K562 (cell line): Measurements from ENCODE around the gene PTPN1. TPM values are rescaled to one million over a fixed set of nuclear protein-coding genes. Genes with fewer than 3 reads are reported as not detected.

Experiments used
- CEBPZ ChIP-seq: fragments of 150-350 bp; IDR thresholded peaks from 2 replicates; pipeline ENCODE4 v1.6.1; 2014; ENCODE audit warnings: low read depth, mild to moderate bottlenecking, low read length, borderline replicate concordance
- ETV1 ChIP-seq: fragments of 450-650 bp; conservative IDR thresholded peaks from 2 replicates; pipeline ENCODE4 v1.6.1; 2016; ENCODE audit warnings: missing genetic modification characterization, control low read depth, low read depth, missing compliant biosample characterization
- MCM5 ChIP-seq: fragments of 450-650 bp; IDR thresholded peaks from 2 replicates; pipeline ENCODE4 v1.6.1; 2016; ENCODE audit warnings: low read depth
- MXI1 ChIP-seq: IDR thresholded peaks from 2 replicates; pipeline ENCODE4 v1.6.1; 2011; ENCODE audit warnings: low read depth, mild to moderate bottlenecking, improper control_type of control experiment, low read length
- REST ChIP-seq, 2 experiments: fragments of 450-650 bp; formaldehyde crosslinking in 1 of 2; IDR thresholded peaks; 2 replicates each; pipeline versions ENCODE4 v1.4.0 to v1.6.1; 2014 to 2020; ENCODE audit warnings: mild to moderate bottlenecking in 2 of 2, borderline replicate concordance in 1 of 2, low read depth in 1 of 2
- SNAPC5 ChIP-seq: fragments of 250-450 bp; sonication (Bioruptor Pico); IDR thresholded peaks from 2 replicates; pipeline ENCODE4 v1.8.0; 2021; ENCODE audit warnings: moderate library complexity, mild to moderate bottlenecking, inconsistent platforms
- TCF7L2 ChIP-seq: fragments of 150-350 bp; IDR thresholded peaks from 2 replicates; pipeline ENCODE4 v1.6.1; 2016; ENCODE audit warnings: low read depth, mild to moderate bottlenecking, low read length, moderate library complexity
- VEZF1 ChIP-seq: fragments of 200-800 bp; sonication (Bioruptor generic); IDR thresholded peaks from 2 replicates; pipeline ENCODE4 v1.6.1; 2017; ENCODE audit warnings: missing genetic modification characterization, missing compliant biosample characterization
- ZFP91 ChIP-seq: sonication (generic); formaldehyde crosslinking; IDR thresholded peaks from 2 replicates; pipeline ENCODE4 v1.8.0; 2022; ENCODE audit warnings: mild to moderate bottlenecking, missing genetic modification reagents
- ZNF551 ChIP-seq: fragments of 250-450 bp; sonication (Bioruptor Pico); IDR thresholded peaks from 2 replicates; pipeline ENCODE4 v1.5.0; 2021; ENCODE audit warnings: mild to moderate bottlenecking, moderate library complexity
- ZNF696 ChIP-seq: fragments of 250-450 bp; sonication (Bioruptor Pico); conservative IDR thresholded peaks from 2 replicates; pipeline ENCODE4 v1.4.0; 2020; ENCODE audit warnings: mild to moderate bottlenecking, moderate library complexity
- polyA plus RNA-seq, 8 experiments: library from polyadenylated mRNA; depleted of rRNA in 4 of 8; stranded (reverse) in 5 of 8; unstranded in 3 of 8; fragments of >200 nt; fragmentation: Nextera tagmentation in 2 of 8; fragmentation: Illumina TruSeq in 1 of 8; extraction: Ambion mirVana in 2 of 8; extraction: Trizol in 1 of 8; gene quantifications; 2 replicates each; pipeline versions ENCODE4 v1.2.1 to v1.2.3, GENCODE V29; 2011 to 2014; ENCODE audit warnings: inconsistent platforms in 1 of 8, missing spikeins in 1 of 8
- total RNA-seq, 7 experiments: library from RNA; depleted of rRNA in 6 of 7; stranded (reverse); fragments of >200 nt in 6 of 7; fragmentation: Illumina TruSeq in 2 of 7; extraction: Trizol in 2 of 7; gene quantifications; 2 replicates each; pipeline versions ENCODE4 v1.2.1 to v1.2.3, GENCODE V29; 2011 to 2021; ENCODE audit warnings: low replicate concordance in 1 of 7

PTPN1 gene
- total and polyA plus RNA-seq, 9 of the 15 experiments (the other 6 are each of a cell fraction or from before 2014, with no cell fraction given): 11.0 to 85.3 (median 54.0) TPM

DNA sequence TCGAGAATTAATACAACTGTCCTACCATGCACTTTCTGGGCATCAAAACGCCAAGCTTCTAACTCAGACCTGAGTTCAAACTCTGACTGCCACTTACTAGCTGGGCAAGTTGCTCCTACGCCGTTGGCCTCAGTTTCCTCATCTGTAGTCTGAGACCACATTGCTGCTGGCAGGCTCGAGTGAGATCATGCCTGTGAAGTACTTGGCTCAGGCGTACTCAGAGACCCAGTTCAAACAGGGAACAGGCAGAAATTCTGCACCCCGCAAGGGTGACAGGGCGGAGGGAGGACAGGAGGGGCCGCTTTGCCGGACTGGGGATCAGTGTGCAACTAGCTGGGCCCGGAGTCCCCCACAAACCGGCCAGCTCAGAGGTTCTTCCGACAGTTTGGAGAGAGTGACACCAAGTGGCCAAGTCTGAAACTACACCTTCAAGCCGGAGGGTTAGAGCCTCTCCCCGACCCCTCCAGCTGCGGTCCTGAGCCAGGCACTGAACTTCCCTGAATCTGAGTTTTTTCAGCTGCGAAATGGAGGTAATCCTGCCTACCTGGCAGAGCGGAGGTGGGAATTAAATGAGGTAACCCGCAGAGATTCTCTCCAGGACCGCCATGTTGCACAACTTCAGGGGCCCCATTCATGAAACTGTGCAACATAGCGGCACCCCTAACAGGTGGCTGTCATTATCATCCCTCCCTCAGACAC, 46.0 kb upstream of the PTPN1 start (continued):
- no peak for TF ChIP-seq CEBPZ
- no peak for TF ChIP-seq ETV1 (tag)
- TF ChIP-seq TCF7L2: no peak
- no peak for TF ChIP-seq MCM5
- TF ChIP-seq VEZF1 (CRISPR knock-in tag): no peak; the same call in 1 of the 2 replicates
- TF ChIP-seq ZNF551: no peak
- TF ChIP-seq SNAPC5: no peak
- no peak for TF ChIP-seq MXI1
- TF ChIP-seq REST (IDR thresholded peaks at IDR 0.05; ENCODE audit: borderline replicate concordance): peak; percentile 61
- TF ChIP-seq REST (CRISPR knock-in tag; IDR thresholded peaks at IDR 0.05; ENCODE audit: low read depth): no peak
- no peak for TF ChIP-seq ZNF696 (CRISPR knock-in tag)
- no peak for TF ChIP-seq ZFP91 (CRISPR knock-in tag)
